HS-27A (cell line): ENCODE data around the gene BACE2.
"Not testable (repeated sequence)": the region's sequence is repeated elsewhere in the genome, so short reads cannot be mapped to it uniquely, and the experiment has no call there.

Experiments
- DNase-seq: peaks from one replicate; pipeline ENCODE4 v3.0.0-alpha.2; 2012; ENCODE audit warnings: low read depth, missing footprints

The BACE2 gene

DNA sequence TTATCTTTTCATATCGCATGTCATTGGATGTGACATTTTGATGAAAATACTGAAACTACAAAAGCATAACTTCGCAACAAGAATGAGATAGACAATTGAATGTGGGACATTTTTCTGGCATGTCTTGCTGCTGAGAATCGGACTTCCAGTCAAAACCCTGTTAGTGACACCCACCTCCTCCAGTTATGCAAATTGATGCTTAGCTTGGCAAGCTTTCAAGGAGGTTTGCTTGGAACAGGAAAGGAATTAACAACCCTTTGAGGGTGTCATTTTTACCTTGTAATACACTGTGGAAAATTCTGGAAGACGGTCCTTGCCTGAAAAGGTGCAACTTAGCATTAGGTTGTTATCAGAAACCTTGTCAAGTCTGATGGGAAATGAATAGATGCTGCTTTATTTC is 109.9 kb downstream of the BACE2 start:
- DNase-seq, result no peak

GRCh38 chr21:41280115-41280919 is 112.4 kb downstream of the BACE2 start:
- DNase-seq, result no peak

- DNase-seq, result no peak
Measured at GRCh38 chr21:41282412-41282811, 114.5 kb downstream of the BACE2 start.

- DNase-seq, result peak; percentile 3
Measured at GRCh38 chr21:41283211-41283818, 115.4 kb downstream of the BACE2 start.

GRCh38 chr21:41289431-41289830 is 121.5 kb downstream of the BACE2 start:
- DNase-seq, result no peak

DNA sequence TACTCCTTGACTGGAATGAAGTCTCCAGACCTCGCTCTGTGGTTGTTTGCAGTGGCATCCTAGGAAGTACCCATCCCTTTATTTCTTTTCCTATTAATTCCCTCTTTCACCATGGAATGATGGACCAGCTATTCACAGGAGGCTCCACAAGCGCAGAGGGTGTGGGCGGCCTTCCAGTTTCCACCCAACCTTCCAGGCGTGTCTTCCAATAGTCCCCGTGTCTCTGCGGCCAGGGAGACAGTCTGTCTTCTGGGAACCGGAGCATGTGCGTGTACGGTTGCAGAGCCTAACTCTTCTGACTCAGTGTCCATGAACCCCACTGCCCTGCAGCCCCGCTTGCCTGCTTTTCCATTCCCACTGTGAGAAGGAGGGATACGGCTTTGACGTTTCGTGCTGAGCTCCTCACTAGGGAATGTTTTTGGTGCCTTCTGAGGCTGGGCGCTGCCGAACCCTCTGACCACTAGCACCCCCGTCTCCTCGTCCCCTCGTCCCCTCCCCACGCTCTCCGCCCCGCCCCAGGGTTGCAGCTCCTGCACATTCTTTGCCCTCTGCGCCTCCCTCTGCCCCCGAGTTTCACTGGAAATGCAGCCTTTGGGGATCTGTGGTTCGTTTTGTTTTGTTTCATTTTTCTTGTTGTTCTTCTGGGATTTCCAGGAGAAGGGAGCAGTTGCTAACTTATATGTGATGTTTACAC is 122.3 kb downstream of the BACE2 start:
- no peak for DNase-seq

DNA sequence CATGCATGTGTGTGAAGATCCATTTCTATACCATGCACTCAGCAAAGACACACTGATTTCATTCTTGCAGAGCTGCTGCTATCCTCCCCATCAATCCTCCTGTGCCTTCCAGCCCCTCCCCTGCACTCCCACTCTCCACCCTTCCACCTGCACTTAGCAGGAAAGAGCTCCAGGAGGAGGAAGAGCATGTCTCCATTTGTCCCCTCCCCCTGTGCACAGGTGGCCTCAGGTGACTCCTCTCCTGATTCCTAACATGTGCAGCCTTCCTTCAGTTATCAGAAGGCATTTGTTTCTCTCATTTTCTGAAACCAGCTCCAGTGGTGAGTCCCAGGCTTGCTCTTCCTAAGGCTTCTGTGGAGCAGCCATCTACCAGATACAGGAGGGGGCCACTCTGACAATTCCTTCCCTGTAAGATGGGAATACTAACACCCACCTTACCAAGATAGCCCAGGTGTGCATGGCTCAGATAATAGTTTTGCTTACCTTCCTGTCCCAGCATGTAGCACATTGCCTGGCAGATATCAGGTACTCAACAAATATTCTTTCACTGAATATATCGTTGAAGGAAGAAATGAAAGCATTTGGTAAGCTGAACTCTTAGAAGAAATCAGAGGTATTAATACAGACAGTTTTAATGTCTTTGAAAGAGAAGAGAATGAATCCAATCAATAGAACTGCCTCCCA is 126.7 kb downstream of the BACE2 start:
- no peak for DNase-seq

DNA sequence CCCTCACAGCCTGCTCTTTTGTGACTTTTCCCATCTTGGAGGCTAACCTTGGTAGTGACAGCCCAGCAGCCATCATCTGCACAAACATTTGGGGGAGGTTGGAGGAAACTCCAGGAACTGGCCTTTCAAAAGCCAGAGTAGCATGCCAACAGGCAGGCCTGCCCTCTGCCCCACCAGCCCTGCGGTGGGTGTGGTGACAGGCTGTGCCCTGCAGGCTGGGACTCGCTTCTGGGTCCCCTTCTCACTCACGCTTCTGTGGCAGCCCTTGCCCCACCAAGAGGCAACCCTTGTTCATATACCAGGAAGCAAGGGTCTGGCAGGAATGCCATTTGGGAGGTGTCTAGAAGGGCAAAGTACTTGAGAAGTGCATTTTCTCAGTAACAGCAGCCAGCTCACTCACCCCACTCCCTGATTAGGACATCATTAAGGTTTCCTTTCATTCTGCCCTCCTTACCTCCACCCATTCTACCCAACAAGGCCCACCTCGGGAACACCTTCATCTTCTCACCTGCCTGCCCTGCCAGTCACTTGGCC is 127.8 kb downstream of the BACE2 start:
- DNase-seq, result no peak

DNA sequence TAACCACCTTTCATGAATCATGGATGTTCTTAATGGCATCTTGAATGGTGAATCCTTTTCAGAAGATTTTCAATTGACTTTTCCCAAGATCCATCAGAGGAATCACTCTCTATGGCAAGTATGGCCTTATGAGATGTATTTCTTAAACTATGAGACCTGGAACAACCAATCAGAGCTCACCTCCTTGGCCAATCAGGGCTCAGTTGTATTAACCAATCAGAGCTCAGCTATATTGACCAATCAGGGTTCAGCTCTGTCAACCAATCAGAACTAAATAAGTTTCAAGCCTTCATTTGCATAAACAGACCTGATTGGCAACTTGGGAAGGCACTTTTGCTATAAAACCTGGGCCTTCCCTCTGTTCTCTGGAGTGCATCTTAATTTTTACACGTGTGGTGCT is 135.0 kb downstream of the BACE2 start:
- DNase-seq, result no peak

GRCh38 chr21:41304068-41304720 is 136.2 kb downstream of the BACE2 start:
- DNase-seq, result no peak

DNA sequence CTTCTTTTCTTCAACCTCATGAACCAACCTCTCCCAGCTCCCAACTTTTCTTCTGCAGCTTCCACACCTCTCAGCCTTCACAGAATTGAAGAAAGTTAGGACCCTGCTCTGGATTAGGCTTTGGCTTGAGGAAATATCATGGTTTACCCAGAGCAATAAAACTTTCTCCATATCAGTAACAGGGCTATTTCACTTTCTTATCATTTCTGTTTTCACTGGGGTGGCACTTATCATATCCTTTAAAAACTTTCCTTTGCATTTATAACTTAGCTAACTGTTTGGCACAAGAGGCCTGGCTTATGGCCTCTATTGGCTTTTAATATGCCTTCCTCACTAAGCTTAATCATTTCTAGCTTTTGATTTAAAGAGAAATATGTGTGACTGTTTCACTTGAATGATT is 139.3 kb downstream of the BACE2 start:
- DNase-seq, result no peak

- DNase-seq, result not testable (repeated sequence)
Measured at GRCh38 chr21:41313285-41314164, 145.6 kb downstream of the BACE2 start.

GRCh38 chr21:41315726-41316125 is 147.8 kb downstream of the BACE2 start:
- no peak for DNase-seq

DNA sequence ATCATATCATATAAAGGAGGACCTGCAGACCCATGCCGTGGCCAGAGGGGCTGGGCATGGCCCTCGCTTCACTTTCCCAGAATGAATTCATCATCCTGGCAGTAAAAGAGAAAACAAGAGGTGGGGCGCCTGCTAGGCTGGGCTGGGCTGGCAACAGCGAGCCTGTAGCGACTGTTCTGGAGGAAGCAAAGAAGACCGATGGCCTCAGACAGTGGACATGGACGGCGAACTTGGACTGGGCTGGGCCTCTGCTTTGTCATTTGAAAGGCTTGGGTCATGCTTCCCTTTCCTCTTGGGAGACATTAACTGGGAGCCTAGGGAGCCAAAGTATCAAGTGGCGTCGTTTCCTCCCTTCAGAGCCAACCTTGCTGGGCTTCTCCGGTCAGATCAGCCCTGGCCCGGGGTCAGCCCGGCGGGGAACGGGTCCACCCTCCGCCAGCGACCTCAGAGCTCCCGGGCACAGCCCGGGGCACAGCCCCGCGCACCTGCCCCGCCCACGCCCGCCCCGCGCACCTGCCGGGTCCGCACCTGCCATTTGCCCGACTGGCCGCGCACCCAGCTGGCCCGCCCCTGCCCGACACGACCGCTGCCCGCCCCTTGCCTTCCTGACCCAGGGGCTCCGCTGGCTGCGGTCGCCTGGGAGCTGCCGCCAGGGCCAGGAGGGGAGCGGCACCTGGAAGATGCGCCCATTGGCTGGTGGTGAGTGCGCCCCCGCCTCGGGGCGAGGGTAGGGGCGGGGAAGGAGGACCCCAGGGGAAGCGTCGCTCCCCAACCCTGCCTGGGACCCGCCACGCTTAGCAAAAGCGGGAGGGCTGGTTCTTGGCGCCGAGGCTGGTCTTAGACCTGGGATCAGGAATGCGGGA is 148.5 kb downstream of the BACE2 start, which contains the start of gene FAM3B:
FAM3B (plus strand) TSS at position 602 of the 863 bp plus-strand sequence; CDS start at position 681, 79 bp downstream.
- DNase-seq, result no peak

GRCh38 chr21:41317063-41317392 is 149.1 kb downstream of the BACE2 start:
- no peak for DNase-seq

- no peak for DNase-seq
Measured at GRCh38 chr21:41317458-41317857, 149.5 kb downstream of the BACE2 start.

DNA sequence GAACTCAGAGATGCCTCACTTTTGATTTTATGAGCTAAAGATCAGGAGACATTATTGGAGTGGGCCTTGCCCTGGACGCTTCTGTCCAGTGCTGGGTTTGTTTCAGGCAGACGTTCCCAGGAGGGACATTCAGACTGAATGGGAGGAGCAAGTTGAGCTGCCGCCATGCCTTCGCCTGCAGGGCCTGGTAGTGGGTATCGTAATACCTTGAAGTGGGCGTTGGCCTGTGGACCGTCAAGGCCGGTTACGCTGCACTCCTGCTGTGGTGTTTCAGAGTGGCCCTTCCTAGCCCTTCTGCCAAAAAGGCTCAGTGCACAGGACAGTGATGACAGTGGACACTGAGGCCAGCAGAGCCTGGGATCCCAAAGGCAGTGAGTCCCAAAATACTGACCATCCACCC is 150.3 kb downstream of the BACE2 start:
- no peak for DNase-seq

DNA sequence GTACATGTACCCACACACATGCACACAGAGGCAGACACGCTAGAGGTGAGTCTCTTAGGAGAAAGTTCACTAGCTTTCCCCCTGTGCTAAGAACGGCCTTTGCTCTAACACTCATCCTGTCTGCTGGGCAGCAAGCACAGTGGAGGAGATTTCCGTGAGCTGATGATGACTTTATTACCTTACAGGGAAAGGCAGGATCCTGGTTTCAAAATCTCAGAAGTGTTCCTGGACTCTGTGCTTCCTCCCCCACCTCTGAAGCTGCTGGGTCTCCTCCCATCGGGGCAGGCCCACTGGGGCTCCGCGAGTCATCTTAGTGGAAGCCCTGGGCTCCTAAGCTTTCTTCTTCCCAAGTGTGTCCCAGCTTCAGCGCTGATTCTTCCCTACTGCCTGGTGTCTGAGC is 151.3 kb downstream of the BACE2 start:
- DNase-seq, result no peak

- no peak for DNase-seq
Measured at GRCh38 chr21:41321211-41321907, 153.4 kb downstream of the BACE2 start.
